ENCODE results near the gene QKI. TPM values are rescaled to one million over a fixed set of nuclear protein-coding genes. Genes with fewer than 3 reads are reported as not detected.
"Not testable (repeated sequence)": the region's sequence is repeated elsewhere in the genome, so short reads cannot be mapped to it uniquely, and the experiment has no call there.

Gene QKI
- total and polyA plus RNA-seq, 2 experiments from 2014 or later, result 38.0 to 92.5 TPM

DNA sequence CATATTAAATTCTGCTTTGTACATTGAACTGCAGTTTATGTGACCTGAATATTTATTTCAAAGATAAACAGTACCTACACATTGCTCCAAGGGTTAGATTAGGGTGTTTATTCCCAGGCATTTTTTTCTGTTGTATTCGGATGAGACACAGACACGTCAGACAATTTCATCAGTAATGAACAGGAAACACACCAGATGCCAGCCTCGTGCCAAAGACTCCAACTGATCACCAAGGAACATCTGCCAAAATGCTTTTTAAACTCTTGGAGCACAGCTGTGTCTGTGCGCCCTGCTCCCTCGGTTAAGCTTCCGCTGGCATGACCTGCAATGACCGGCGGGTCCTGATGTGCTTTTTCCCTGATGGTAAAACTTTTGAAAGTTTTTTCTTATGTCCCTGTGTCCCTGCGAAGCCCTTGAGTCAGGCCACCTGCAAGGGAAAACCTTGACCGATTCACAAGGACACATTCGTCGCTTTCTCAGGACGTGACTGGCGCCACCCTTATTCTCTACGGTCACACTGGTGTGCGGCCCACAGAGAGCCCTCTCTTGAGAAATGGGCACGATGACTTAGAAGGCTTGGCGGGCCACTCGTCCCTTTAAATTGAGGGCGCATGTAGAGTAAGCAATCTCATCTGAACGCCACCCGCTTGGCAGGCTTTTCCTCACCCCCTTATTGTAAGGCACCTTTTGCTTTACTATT, 173.9 kb downstream of the QKI start:
- H3K27me3 ChIP-seq, result no peaks in the 10 kb centered on the region
- 86% methylated on average over 22 of the region's 22 CpGs for WGBS (ENCODE audit: low lambda C conversion rate, missing lambda C conversion rate)
- no peaks in the 10 kb centered on the region for H3K9me2 ChIP-seq (replicated peaks; ENCODE audit: insufficient read depth)
- H2AFZ ChIP-seq, result no peak overlapping the region
- no peak for DNase-seq (ENCODE audit: low spot score)
- no peaks in the 10 kb centered on the region for H3K36me3 ChIP-seq (replicated peaks; ENCODE audit: insufficient read depth, low read depth)
- H3K27ac ChIP-seq, result no peak overlapping the region
- H3K4me1 ChIP-seq (ENCODE audit: insufficient read depth), result peaks cover 3% of the 10 kb centered on the region
- H3K4me2 ChIP-seq, result no peak overlapping the region
- no peaks in the 10 kb centered on the region for H4K20me1 ChIP-seq (ENCODE audit: insufficient read depth, poor library complexity, severe bottlenecking)
- H3K79me2 ChIP-seq, result no peaks in the 10 kb centered on the region
- no peak overlapping the region for H3K4me3 ChIP-seq
- no peaks in the 10 kb centered on the region for H3K9me3 ChIP-seq (ENCODE audit: low read depth)
- TF ChIP-seq EZH2phosphoT487 (IDR thresholded peaks at IDR 0.05; ENCODE audit: low read depth, severe bottlenecking, unreplicated experiment), result no peak
- TF ChIP-seq, protein P1, sequence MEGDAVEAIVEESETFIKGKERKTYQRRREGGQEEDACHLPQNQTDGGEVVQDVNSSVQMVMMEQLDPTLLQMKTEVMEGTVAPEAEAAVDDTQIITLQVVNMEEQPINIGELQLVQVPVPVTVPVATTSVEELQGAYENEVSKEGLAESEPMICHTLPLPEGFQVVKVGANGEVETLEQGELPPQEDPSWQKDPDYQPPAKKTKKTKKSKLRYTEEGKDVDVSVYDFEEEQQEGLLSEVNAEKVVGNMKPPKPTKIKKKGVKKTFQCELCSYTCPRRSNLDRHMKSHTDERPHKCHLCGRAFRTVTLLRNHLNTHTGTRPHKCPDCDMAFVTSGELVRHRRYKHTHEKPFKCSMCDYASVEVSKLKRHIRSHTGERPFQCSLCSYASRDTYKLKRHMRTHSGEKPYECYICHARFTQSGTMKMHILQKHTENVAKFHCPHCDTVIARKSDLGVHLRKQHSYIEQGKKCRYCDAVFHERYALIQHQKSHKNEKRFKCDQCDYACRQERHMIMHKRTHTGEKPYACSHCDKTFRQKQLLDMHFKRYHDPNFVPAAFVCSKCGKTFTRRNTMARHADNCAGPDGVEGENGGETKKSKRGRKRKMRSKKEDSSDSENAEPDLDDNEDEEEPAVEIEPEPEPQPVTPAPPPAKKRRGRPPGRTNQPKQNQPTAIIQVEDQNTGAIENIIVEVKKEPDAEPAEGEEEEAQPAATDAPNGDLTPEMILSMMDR (IDR thresholded peaks at IDR 0.05; ENCODE audit: poor library complexity), result no peak
- no peak for TF ChIP-seq EZH2 (IDR thresholded peaks at IDR 0.05; ENCODE audit: borderline replicate concordance)

DNA sequence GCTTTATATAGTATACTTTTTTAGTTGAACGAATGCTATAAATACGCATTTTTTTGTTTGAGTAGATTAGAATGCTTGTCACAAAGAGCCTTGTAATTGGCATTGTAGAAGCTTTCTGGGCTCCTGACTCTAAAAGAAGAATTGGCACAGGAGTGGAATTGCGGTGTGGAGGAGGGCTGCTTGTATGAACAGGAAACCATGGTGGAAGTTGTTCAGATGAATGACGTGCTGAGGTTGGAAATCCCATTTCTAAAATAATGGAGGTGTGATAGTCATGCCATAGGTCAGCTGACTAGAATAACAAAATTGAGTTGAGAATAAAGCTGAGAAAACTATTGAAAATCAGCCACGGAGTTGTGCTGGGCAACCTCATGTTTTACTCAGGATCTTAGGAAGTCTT, 174.9 kb downstream of the QKI start:
- Histone ChIP-seq H3K9me2 (replicated peaks; ENCODE audit: insufficient read depth) (no peaks in the 10 kb centered on the region), H3K79me2 (no peaks in the 10 kb centered on the region), H3K4me1 (ENCODE audit: insufficient read depth) (peaks cover 3% of the 10 kb centered on the region), H3K4me3 (no peak overlapping the region), H4K20me1 (ENCODE audit: insufficient read depth, poor library complexity, severe bottlenecking) (no peaks in the 10 kb centered on the region), H3K4me2 (no peak overlapping the region), H2AFZ (no peak overlapping the region), H3K9me3 (ENCODE audit: low read depth) (no peaks in the 10 kb centered on the region), H3K27me3 (no peaks in the 10 kb centered on the region), H3K27ac (no peak overlapping the region), H3K36me3 (replicated peaks; ENCODE audit: insufficient read depth, low read depth) (no peaks in the 10 kb centered on the region)
- no peak for TF ChIP-seq EZH2phosphoT487 (IDR thresholded peaks at IDR 0.05; ENCODE audit: low read depth, severe bottlenecking, unreplicated experiment)
- TF ChIP-seq, protein P1 (IDR thresholded peaks at IDR 0.05; ENCODE audit: poor library complexity), result no peak
- TF ChIP-seq EZH2 (IDR thresholded peaks at IDR 0.05; ENCODE audit: borderline replicate concordance), result no peak
- DNase-seq (ENCODE audit: low spot score), result no peak
- WGBS (ENCODE audit: low lambda C conversion rate, missing lambda C conversion rate), result 88% methylated on average over 5 of the region's 5 CpGs

DNA sequence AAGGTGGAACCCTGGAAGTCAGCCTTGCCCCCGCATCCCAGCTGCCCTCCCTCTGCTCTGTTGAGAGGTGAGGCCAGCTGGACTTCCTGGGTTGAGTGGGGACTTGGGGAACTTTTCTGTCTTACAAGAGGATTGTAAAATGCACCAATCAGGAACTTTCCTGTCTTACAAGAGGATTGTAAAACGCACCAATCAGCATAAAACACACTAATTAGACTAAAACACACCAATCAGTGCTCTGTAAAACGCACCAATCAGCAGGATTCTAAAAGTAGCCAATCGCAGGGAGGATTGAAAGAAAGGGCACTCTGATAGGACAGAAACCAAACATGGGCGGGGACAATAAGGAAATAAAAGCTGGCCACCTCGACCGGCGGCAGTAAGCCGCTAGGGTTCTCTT, 175.6 kb downstream of the QKI start:
- H3K9me3 ChIP-seq (ENCODE audit: low read depth); H3K9me2 ChIP-seq (replicated peaks; ENCODE audit: insufficient read depth); H3K27ac ChIP-seq; H3K4me2 ChIP-seq; H3K36me3 ChIP-seq (replicated peaks; ENCODE audit: insufficient read depth, low read depth); H3K4me1 ChIP-seq (ENCODE audit: insufficient read depth); H2AFZ ChIP-seq; DNase-seq (ENCODE audit: low spot score); H3K27me3 ChIP-seq; H3K4me3 ChIP-seq; H3K79me2 ChIP-seq; H4K20me1 ChIP-seq (ENCODE audit: insufficient read depth, poor library complexity, severe bottlenecking): not testable (repeated sequence)
- WGBS (ENCODE audit: low lambda C conversion rate, missing lambda C conversion rate), result 97% methylated on average over 9 of the region's 9 CpGs

DNA sequence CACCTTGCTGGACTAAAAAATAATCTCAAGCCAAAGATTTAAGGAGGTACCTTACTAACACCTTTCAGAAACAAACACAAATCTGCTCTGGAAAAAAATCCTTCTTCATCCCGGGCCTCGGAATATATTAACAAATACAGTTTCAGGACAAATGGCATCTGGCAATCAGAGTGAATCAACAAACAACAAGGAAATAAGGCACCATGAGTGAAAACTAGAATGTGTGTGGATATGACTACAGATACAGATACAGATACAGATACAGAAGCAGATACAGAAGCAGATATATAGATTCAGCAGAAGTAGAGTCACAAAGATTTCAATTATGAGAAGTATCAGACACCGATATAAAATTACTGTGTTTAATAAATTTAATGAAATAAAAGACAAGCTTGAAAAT, 178.4 kb downstream of the QKI start:
- Histone ChIP-seq H3K4me2 (no peak overlapping the region), H3K4me3 (no peak overlapping the region), H3K4me1 (ENCODE audit: insufficient read depth) (peaks cover 3% of the 10 kb centered on the region), H2AFZ (no peak overlapping the region), H3K79me2 (no peaks in the 10 kb centered on the region), H3K9me3 (ENCODE audit: low read depth) (no peaks in the 10 kb centered on the region), H4K20me1 (ENCODE audit: insufficient read depth, poor library complexity, severe bottlenecking) (no peaks in the 10 kb centered on the region), H3K27me3 (no peaks in the 10 kb centered on the region), H3K27ac (no peak overlapping the region), H3K9me2 (replicated peaks; ENCODE audit: insufficient read depth) (no peaks in the 10 kb centered on the region), H3K36me3 (replicated peaks; ENCODE audit: insufficient read depth, low read depth) (no peaks in the 10 kb centered on the region)
- 80% methylated on average over 3 of the region's 3 CpGs for WGBS (ENCODE audit: low lambda C conversion rate, missing lambda C conversion rate)
- no peak for DNase-seq (ENCODE audit: low spot score)
- no peak for TF ChIP-seq EZH2phosphoT487 (IDR thresholded peaks at IDR 0.05; ENCODE audit: low read depth, severe bottlenecking, unreplicated experiment)
- TF ChIP-seq, protein P1 (IDR thresholded peaks at IDR 0.05; ENCODE audit: poor library complexity), result no peak
- TF ChIP-seq EZH2 (IDR thresholded peaks at IDR 0.05; ENCODE audit: borderline replicate concordance), result no peak

Measured in hepatocyte (in vitro differentiated cells).